Body of pancreas (tissue), 4 donors: ENCODE results near the gene PREX1. TPM values are rescaled to one million over a fixed set of nuclear protein-coding genes. Genes with fewer than 3 reads are reported as not detected.

ENCODE experiments used
- ATAC-seq: fragments of 150-250 bp; one replicate; pipeline ENCODE4 v1.9.1; 2016
- DNase-seq, 4 donors: peaks; one replicate each; pipeline ENCODE4 v3.0.0-alpha.2; 2019
- H3K27ac ChIP-seq, 4 donors: fragments of 200-600 bp; sonication (generic); 1 replicate in 3 of 4; 2 replicates in 1 of 4; pipeline versions ENCODE4 v1.5.1 to v1.6.1; 2016 to 2019; ENCODE audit warnings: mild to moderate bottlenecking in 1 of 4, mixed read lengths in 1 of 4, moderate library complexity in 1 of 4
- H3K27me3 ChIP-seq, 2 donors: fragments of 200-600 bp; sonication (generic); one replicate each; pipeline ENCODE4 v1.6.0; 2016; ENCODE audit warnings: mild to moderate bottlenecking in 1 of 2
- H3K36me3 ChIP-seq, 2 donors: fragments of 200-600 bp; sonication (generic); replicated peaks in 1 of 2; 2 replicates each; pipeline ENCODE4 v1.5.1; 2016; ENCODE audit warnings: low read depth in 2 of 2; ENCODE audit not compliant: insufficient read depth in 1 of 2
- H3K4me1 ChIP-seq: fragments of 200-600 bp; sonication (generic); one replicate; pipeline ENCODE4 v1.6.0; 2016
- H3K4me3 ChIP-seq, 2 donors: fragments of 200-600 bp; sonication (generic); 1 replicate in 1 of 2; 2 replicates in 1 of 2; pipeline ENCODE4 v1.5.1; 2016 to 2019
- H3K9me3 ChIP-seq, 3 donors: fragments of 200-600 bp; sonication (generic); 1 replicate in 2 of 3; 2 replicates in 1 of 3; pipeline ENCODE4 v1.5.1; 2016
- CTCF ChIP-seq, 7 experiments: fragments of 450-650 bp in 4 of 7; fragments of 200-600 bp in 3 of 7; sonication (generic) in 3 of 7; IDR thresholded peaks; one replicate each; pipeline ENCODE4 v1.5.1; 2016 to 2019; ENCODE audit warnings: antibody characterized with exemption in 7 of 7
- POLR2A ChIP-seq, 3 donors: fragments of 450-650 bp; IDR thresholded peaks; one replicate each; pipeline ENCODE4 v1.6.1; 2016; ENCODE audit warnings: antibody characterized with exemption in 3 of 3, mild to moderate bottlenecking in 2 of 3
- WGBS, 2 donors: methylation state at CpG; one replicate each; pipeline ENCODE4 v1.1.5; 2017; 5-methylcytosine and 5-hydroxymethylcytosine counted together
- intact Hi-C: fragments of 100-400 bp; cut with DNase I; formaldehyde crosslinking; loops from one replicate; pipeline ENCODE4 v1.15.1; 2023
- total RNA-seq, 2 donors: library from RNA; depleted of rRNA; stranded (reverse); fragments of >200 nt; gene quantifications; one replicate each; pipeline ENCODE4 v1.1.0, GENCODE V29; 2016

PREX1 gene
- total RNA-seq, 2 donors from 2014 or later, result 9.1 to 14.5 TPM

GRCh38 chr20:48658505-48658904 is 169.3 kb downstream of the PREX1 start:
- Histone ChIP-seq H3K4me1 (peaks cover 14% of the 10 kb centered on the region), H3K4me3 (no peak overlapping the region), H3K27ac (no peak overlapping the region), H3K36me3 (no peaks in the 10 kb centered on the region), H3K9me3 (no peaks in the 10 kb centered on the region), H3K27me3 (peaks cover 0 to 4% of the 10 kb centered on the region in 2 donors)
- intact Hi-C loops, result no loop called here
- DNase-seq (no peak), ATAC-seq (no peak)
- TF ChIP-seq CTCF (IDR thresholded peaks at IDR 0.05) (no peak), POLR2A (IDR thresholded peaks at IDR 0.05) (no peak)
- WGBS, 2 donors, result 72 to 74% methylated on average over 8 of the region's 8 CpGs

GRCh38 chr20:48658198-48658476 is 169.7 kb downstream of the PREX1 start:
- Histone ChIP-seq H3K36me3 (no peaks in the 10 kb centered on the region), H3K4me3 (no peak overlapping the region), H3K27ac (no peak overlapping the region), H3K9me3 (no peaks in the 10 kb centered on the region), H3K27me3 (peaks cover 0 to 4% of the 10 kb centered on the region in 2 donors), H3K4me1 (peaks cover 14% of the 10 kb centered on the region)
- WGBS, 2 donors, result 71% methylated on average over 9 of the region's 9 CpGs; no CpG with 5 or more reads in 1 of the 2 donors
- ATAC-seq (peak; percentile 7), DNase-seq (no peak)
- no peak for TF ChIP-seq POLR2A (IDR thresholded peaks at IDR 0.05)
- TF ChIP-seq CTCF (IDR thresholded peaks at IDR 0.05), result no peak
- intact Hi-C loops, result no loop called here

- Histone ChIP-seq H3K4me1 (peaks cover 14% of the 10 kb centered on the region), H3K36me3 (no peaks in the 10 kb centered on the region), H3K9me3 (no peaks in the 10 kb centered on the region), H3K27ac (no peak overlapping the region), H3K27me3 (peaks cover 0 to 4% of the 10 kb centered on the region in 2 donors), H3K4me3 (no peak overlapping the region)
- TF ChIP-seq CTCF (IDR thresholded peaks at IDR 0.05) (peak; percentile 89 to 97 (median 95)), POLR2A (IDR thresholded peaks at IDR 0.05) (no peak)
- WGBS, 2 donors, result 32 to 59% methylated on average over 9 to 21 of the region's 21 CpGs
- ATAC-seq (peak; percentile 76), DNase-seq (peak; percentile 74 to 86 (median 84))
- intact Hi-C loops, result loop anchor here (2.0 kb wide), 1 partner anchor 245 kb away; no protein-coding TSS in a partner anchor
These were observed 170.2 kb downstream of the PREX1 start for GRCh38 chr20:48657426-48658197.

GRCh38 chr20:48656661-48657211 is 171.1 kb downstream of the PREX1 start:
- peak in 1 of 4 donors; percentile 35 for DNase-seq
- WGBS, 2 donors, result 51 to 67% methylated on average over 15 of the region's 15 CpGs
- intact Hi-C loops, result loop anchor here (2.0 kb wide), 1 partner anchor 246 kb away; no protein-coding TSS in a partner anchor

More at GRCh38 chr20:48656661-48657211, 171.1 kb downstream of the PREX1 start:
- no peak for TF ChIP-seq POLR2A (IDR thresholded peaks at IDR 0.05)
- TF ChIP-seq CTCF (IDR thresholded peaks at IDR 0.05), result peak in 3 of 7 experiments; percentile 7 to 21 (median 10)
- no peak for ATAC-seq
- H3K9me3 ChIP-seq, result no peaks in the 10 kb centered on the region
- peaks cover 14% of the 10 kb centered on the region for H3K4me1 ChIP-seq
- H3K27me3 ChIP-seq, result peaks cover 0 to 4% of the 10 kb centered on the region in 2 donors
- H3K36me3 ChIP-seq, result no peaks in the 10 kb centered on the region
- no peak overlapping the region for H3K4me3 ChIP-seq
- H3K27ac ChIP-seq, result no peak overlapping the region
